Activated B cell treated with CpG ODN at 0.5 μM for 24 hours (primary cell): Measurements from ENCODE around the gene PTPN18. TPM values are rescaled to one million over a fixed set of nuclear protein-coding genes. Genes with fewer than 3 reads are reported as not detected.

ENCODE experiments used
- ATAC-seq: fragments of 200-7000 bp; cut with Tn5 transposase; one replicate; pipeline ENCODE4 v1.10.0; 2021; ENCODE audit warnings: low read depth, mild to moderate bottlenecking, moderate library complexity
- CTCF ChIA-PET: fragments of 350-600 bp; sonication (Branson Sonifier 250); formaldehyde crosslinking; loops from one replicate; lab custom pipeline; 2021; ENCODE audit warnings: antibody characterized with exemption; lab: Charles Lee
- POLR2A ChIA-PET: fragments of 350-600 bp; sonication (Branson Sonifier 250); formaldehyde crosslinking; loops from one replicate; lab custom pipeline; 2021; ENCODE audit warnings: antibody characterized with exemption; lab: Charles Lee
- DNase-seq: peaks from one replicate; pipeline ENCODE4 v3.0.0; 2022
- H3K27ac Mint-ChIP-seq: one replicate; pipeline ENCODE4 v1.8.0; 2020; ENCODE audit warnings: mixed read lengths
- H3K27me3 Mint-ChIP-seq: one replicate; pipeline ENCODE4 v1.8.0; 2021; ENCODE audit warnings: mixed read lengths
- H3K36me3 Mint-ChIP-seq: one replicate; pipeline ENCODE4 v1.8.0; 2021; ENCODE audit warnings: low read depth, mixed read lengths
- H3K4me1 Mint-ChIP-seq: one replicate; pipeline ENCODE4 v1.8.0; 2021; ENCODE audit warnings: mixed read lengths
- H3K4me3 Mint-ChIP-seq: one replicate; pipeline ENCODE4 v1.8.0; 2020; ENCODE audit warnings: mild to moderate bottlenecking, mixed read lengths
- H3K9me3 Mint-ChIP-seq: one replicate; pipeline ENCODE4 v1.8.0; 2020; ENCODE audit warnings: mixed read lengths
- CTCF ChIP-seq: fragments of 200-600 bp; IDR thresholded peaks from one replicate; pipeline ENCODE4 v1.8.0; 2022; ENCODE audit warnings: antibody characterized with exemption, mild to moderate bottlenecking
- intact Hi-C: fragments of 100-400 bp; cut with micrococcal nuclease; formaldehyde crosslinking; loops from one replicate; pipeline ENCODE4 v1.15.1; 2024
- total RNA-seq: library from RNA; stranded (reverse); gene quantifications from 2 replicates; pipeline ENCODE4 v1.2.3, GENCODE V29; 2022

Gene PTPN18
- total RNA-seq, 1 donor from 2014 or later, result 77.7 TPM

- no peak for DNase-seq
- Mint-ChIP-seq H3K27me3 (no peaks in the 10 kb centered on the region), H3K36me3 (peaks cover 34% of the 10 kb centered on the region), H3K9me3 (no peaks in the 10 kb centered on the region), H3K4me1 (peaks cover 58% of the 10 kb centered on the region), H3K4me3 (peak overlapping the region; percentile 89), H3K27ac (peak overlapping the region; percentile 95)
- intact Hi-C loops, result loop anchor here (1.0 to 5.0 kb wide), 4 partner anchors 15 to 426 kb away; partner anchors contain the start of genes IMP4 and PTPN18
- CTCF ChIA-PET, result interaction anchor here (1.3 kb wide), 1 partner anchor 29 kb away, joined by 5 read pairs; the partner anchor contains the start of gene IMP4
- TF ChIP-seq CTCF, result no peak
- POLR2A ChIA-PET, result interaction anchor here (0.8 to 5.7 kb wide), 2 partner anchors 20 to 29 kb away, joined by 3 to 96 read pairs; partner anchors contain the start of gene IMP4
- ATAC-seq, result peak; percentile 19
Observed at GRCh38 chr2:130371723-130372054, 15.8 kb downstream of the PTPN18 start.

GRCh38 chr2:130372055-130372832, 16.4 kb downstream of the PTPN18 start:
- H3K9me3 Mint-ChIP-seq, result no peaks in the 10 kb centered on the region
- no peaks in the 10 kb centered on the region for H3K27me3 Mint-ChIP-seq
- H3K4me1 Mint-ChIP-seq, result peaks cover 64% of the 10 kb centered on the region
- intact Hi-C loops, result loop anchor here (1.0 to 5.0 kb wide), 4 partner anchors 16 to 425 kb away; partner anchors contain the start of genes IMP4 and PTPN18
- peak; percentile 82 for DNase-seq
- POLR2A ChIA-PET, result interaction anchor here (0.7 to 5.7 kb wide), 9 partner anchors 10 to 30 kb away, joined by 3 to 96 read pairs (median 8); partner anchors contain the start of gene IMP4
- peak overlapping the region; percentile 95 for H3K27ac Mint-ChIP-seq
- peak; percentile 85 for ATAC-seq
- H3K36me3 Mint-ChIP-seq, result peaks cover 34% of the 10 kb centered on the region
- H3K4me3 Mint-ChIP-seq, result peak overlapping the region; percentile 89
- CTCF ChIA-PET, result interaction anchor here (0.7 to 1.9 kb wide), 9 partner anchors 9 to 55 kb away, joined by 3 to 16 read pairs (median 4); partner anchors contain the start of gene IMP4
- TF ChIP-seq CTCF, result peak; percentile 80

GRCh38 chr2:130372833-130373807, 17.3 kb downstream of the PTPN18 start:
- H3K9me3 Mint-ChIP-seq, result no peaks in the 10 kb centered on the region
- H3K27ac Mint-ChIP-seq, result peak overlapping the region; percentile 85
- DNase-seq (no peak), ATAC-seq (peak; percentile 1)
- intact Hi-C loops, result loop anchor here (1.0 to 5.0 kb wide), 4 partner anchors 17 to 424 kb away; partner anchors contain the start of genes IMP4 and PTPN18
- H3K27me3 Mint-ChIP-seq, result no peaks in the 10 kb centered on the region
- H3K4me3 Mint-ChIP-seq, result peak overlapping the region; percentile 89
- H3K36me3 Mint-ChIP-seq, result peaks cover 37% of the 10 kb centered on the region
- H3K4me1 Mint-ChIP-seq, result peaks cover 72% of the 10 kb centered on the region
- TF ChIP-seq CTCF, result no peak
- ChIA-PET POLR2A (interaction anchor here (0.7 to 5.7 kb wide), 10 partner anchors 9 to 192 kb away, joined by 3 to 96 read pairs (median 7); partner anchors contain the start of genes IMP4 and SMPD4), CTCF (interaction anchor here (0.7 to 1.9 kb wide), 10 partner anchors 8 to 55 kb away, joined by 3 to 16 read pairs (median 4); partner anchors contain the start of gene IMP4)

GRCh38 chr2:130373808-130374365, 18.0 kb downstream of the PTPN18 start:
- Mint-ChIP-seq H3K4me1 (peaks cover 80% of the 10 kb centered on the region), H3K9me3 (no peaks in the 10 kb centered on the region), H3K36me3 (peaks cover 37% of the 10 kb centered on the region), H3K4me3 (peak overlapping the region; percentile 89), H3K27me3 (no peaks in the 10 kb centered on the region), H3K27ac (peak overlapping the region; percentile 85)
- ChIA-PET CTCF (interaction anchor here (0.7 to 1.9 kb wide), 5 partner anchors 12 to 41 kb away, joined by 5 to 16 read pairs (median 8); partner anchors contain the start of gene IMP4), POLR2A (interaction anchor here (1.1 to 5.7 kb wide), 6 partner anchors 10 to 192 kb away, joined by 4 to 96 read pairs (median 11); partner anchors contain the start of genes IMP4 and SMPD4)
- no peak for TF ChIP-seq CTCF
- intact Hi-C loops, result loop anchor here (5.0 kb wide), 1 partner anchor 423 kb away; no protein-coding TSS in a partner anchor
- DNase-seq (no peak), ATAC-seq (no peak)
